ENCODE results near the gene CHRNA4.
A peak's percentile ranks its signal among the peaks of the same experiment; 100 is the strongest.
"Not testable (repeated sequence)": the region's sequence is repeated elsewhere in the genome, so short reads cannot be mapped to it uniquely, and the experiment has no call there.

CHRNA4 gene

DNA sequence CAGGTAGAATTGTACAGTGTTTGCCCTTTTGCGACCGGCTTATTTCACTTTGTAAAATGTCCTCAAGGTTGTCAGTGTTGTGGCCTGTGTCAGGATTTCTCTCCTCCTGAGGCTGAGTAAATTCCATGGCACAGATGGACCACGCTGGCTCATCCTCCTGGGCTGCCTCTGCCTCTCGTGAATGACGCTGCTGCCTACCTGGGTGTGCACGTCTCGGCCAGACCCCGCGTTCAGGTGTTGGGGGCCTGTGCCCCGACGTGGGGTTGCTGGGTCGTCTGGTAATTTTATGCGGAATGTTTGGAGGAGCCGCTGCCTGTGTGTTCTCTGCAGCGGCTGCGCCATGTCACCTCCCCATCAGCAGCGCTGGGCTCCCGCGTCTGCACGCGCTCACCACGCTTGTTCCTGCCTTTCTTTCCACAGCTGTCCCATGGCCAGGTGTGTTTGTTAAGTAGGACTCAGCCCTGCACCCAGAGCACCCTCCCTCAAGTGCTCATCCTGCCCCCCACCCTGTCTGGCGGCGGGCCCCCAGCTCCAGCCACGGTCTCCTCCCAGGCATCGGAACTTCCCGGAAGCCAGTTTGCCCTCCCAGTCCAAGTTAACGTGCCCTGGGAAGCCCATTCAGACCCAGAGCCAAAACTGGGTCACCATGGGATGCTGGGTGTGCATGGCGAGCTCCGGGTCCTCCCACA is 36.1 kb upstream of the CHRNA4 start:
- no peak for DNase-seq

DNA sequence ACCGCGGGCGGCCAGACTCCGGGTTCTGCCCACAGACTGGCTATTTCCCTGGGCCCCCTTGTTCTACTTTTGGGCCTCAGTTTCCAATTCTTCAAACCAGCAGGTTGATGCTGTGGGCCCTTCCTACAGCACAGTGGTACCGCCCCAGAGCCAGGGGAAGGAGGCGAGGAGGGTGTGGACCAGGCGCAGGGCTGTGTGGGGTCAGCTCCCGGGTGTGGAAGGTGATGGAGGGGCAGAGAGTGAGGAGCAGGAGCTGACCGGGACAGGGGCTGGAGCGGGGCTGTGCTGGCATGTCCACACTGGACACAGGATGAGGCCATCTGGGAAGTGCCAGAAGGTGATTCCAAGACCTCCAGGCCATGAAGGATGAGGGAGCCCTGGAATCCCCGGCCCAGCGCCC is 35.2 kb upstream of the CHRNA4 start:
- no peak for DNase-seq

DNA sequence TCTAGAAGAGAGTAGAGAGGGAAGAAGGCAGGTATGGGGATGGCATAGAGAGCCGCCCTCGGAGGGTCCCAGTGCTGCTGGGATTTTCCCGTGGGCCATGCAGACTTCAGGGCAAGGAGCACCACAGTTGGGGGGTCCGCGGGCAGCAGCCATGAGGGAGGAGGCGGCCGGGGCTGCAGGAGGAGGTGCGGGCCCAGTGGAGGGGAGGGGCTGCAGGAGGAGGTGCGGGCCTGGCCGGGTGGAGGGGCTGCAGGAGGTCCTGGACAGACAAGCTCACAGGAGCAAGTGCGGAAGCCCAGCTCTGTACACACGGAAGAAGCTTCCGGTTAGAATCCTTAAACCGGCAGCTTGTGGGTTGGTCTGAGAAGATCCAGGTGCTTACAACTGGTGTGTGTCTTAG is 34.6 kb upstream of the CHRNA4 start:
- no peak for DNase-seq

DNA sequence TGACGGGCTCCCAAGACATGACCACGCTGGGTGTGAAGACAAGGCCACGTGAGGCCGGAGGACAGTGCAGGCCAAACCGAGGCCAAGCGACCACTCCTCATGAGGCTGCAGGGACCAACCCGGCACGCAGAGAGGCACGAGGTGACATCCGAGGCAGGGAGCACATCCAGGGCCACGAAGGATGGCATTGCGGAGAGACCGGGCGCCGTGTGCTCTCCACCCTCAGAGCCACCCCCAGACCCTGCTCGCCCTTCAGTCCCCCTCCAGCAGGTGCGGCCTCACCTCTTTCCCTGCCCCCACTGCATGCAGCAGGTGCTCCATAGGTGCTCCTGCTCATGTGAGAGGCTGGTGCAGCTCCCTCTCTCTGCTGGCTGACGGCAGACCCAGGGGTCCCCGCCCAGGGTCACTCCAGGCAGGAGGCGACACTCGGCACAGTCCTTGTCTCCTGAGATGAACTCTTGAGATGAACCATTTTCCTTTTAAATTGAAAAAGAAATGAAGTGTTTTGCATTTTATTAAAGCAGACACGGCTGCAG is 33.8 kb upstream of the CHRNA4 start:
- DNase-seq = no peak

DNA sequence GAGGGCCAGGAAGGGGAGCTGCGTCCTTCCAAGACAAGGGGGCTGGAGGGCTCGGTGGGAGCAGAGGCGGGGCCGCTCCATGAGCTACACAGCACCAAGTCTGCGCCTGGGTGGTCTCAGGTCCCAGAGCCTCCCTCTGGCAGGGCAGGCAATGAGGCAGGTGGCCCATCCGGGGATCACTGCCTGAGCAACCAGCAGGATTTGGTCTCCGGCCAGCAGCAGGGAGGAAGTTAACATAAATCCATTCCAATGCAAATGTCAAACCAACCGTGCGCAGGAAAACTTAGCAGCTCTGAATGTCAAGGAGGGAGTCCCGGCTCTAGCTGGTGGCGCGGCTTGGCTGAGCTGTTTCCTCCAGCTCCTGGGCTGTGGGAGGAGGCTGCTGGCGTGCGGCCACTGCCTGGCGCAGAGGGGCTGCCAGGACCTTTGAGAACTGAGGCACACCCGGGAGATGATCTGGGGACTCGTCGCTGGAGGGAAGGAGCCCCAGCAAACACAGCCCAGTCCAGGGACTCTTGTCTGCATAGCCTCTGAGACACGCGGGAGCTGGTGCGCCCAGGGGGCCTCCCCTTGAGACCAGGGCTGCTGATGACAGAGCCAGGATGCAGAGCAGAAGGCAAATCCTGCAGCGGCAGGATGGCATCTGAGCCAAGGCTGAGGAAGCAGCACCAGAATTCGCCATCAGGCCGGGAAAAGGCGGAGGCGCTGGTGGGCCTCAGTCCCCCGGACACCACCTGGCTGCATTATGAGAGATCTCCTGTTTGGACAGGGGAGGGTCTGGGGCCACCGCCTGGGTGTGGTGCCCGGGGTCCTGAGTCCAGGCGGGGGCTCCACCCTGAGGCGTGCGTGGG is 33.1 kb upstream of the CHRNA4 start:
- no peak for DNase-seq

DNA sequence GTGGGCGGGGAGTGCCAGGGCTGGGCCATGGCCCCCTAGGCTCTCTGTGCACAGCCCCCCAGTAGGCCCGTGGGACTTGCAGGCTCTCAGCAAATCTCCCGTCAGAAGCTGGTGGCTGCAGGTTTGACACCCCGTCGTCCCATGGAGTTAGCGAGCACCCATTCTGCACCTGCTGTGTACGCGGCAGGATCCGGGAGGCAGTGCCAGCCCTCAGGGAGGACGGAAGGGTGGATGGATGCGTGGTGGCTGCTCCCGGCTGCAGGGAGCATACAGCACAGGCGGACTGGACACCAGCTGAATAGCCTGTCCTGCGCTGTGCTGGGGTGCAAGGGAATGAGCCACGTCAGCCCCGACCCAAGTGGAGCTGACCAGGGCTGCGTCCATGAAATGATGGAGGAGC is 32.4 kb upstream of the CHRNA4 start:
- no peak for DNase-seq

DNA sequence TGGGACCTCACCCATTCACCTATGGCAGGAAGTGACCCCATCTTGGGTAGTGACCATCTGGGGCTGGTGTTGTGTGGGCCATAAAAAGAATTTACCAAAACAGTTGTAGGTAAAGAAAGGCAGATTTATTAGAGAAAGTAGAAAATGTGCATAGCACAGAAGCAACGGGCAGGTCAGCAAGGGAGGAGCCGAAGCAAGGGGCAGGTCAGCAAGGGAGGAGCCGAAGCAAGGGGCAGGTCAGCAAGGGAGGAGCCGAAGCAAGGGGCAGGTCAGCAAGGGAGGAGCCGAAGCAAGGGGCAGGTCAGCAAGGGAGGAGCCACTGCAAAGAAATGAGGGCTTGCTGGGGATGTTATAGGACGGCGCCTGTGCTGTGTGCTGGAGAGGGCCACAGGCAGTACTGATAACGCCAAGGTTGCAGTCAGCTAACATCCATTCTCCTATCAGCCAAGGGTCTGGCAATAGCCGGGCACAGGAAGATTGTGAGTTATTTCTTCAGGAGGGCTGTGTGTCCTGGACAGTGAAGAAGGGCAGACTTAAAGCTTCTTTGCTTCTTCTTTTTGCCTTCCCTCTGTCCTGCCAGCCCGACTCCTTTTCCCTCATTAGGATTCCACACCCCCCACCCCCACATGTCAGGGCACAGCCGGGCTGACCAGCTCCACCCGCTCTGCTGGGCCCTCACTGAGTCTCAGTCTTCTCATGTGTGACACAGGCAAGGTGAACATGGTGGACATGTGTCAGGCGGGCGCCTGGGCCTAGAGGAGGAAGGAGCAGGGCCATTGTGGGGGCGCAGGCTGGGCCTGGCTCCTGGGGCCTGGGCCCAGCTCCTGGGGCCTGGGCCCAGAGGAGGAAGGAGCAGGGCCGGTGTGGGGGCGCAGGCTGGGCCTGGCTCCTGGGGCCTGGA is 31.6 kb upstream of the CHRNA4 start:
- DNase-seq = no peak

DNA sequence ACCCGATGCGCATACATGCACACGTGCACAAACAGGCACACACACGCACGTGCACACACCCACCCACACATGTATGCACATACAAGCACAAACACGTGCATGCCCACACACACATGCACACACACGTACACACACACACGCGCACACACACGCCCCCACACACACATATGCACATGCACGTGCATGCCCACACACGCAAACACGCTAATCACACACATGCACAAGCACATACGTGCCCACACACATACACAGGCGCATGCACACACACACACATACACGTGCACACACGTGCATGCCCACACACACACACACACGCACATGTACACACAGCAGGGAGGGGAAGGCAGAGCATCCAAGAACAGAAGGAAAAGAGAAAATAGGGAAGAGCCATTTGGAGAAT is 26.8 kb upstream of the CHRNA4 start:
- DNase-seq = no peak

DNA sequence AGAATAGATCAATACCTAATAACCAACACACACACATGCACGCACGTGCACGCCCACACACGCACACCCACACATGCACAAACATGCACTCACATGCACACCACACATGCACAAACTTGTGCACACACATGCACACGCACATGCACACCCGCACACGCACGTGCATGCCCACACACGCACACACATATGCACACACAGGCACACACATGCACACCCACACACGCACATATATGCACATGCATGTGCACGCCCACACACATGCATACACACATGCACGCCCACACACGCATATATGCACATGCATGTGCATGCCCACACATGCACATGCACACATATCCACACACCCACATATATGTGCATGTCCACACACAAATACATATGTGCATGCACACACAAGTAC is 26.2 kb upstream of the CHRNA4 start:
- no peak for DNase-seq

DNA sequence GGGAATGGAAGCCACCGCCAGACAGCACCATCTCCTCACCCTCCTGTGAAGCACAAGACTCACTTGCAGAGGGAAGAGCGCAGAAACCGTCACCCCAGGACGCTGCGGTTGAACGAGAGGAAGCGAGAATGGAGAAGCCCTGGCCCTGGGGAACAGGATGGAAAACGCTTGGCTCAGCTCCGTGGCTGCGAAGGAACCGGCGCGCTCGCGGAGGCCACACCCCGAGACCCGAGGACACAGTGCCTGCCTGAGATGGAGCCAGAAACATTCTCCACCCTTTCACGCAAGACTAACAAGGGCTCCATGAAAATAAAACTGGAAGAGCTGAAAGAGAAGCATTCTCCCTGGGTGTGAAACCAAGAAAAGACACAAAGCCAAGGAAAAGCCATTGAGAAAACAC is 25.3 kb upstream of the CHRNA4 start:
- DNase-seq = no peak

DNA sequence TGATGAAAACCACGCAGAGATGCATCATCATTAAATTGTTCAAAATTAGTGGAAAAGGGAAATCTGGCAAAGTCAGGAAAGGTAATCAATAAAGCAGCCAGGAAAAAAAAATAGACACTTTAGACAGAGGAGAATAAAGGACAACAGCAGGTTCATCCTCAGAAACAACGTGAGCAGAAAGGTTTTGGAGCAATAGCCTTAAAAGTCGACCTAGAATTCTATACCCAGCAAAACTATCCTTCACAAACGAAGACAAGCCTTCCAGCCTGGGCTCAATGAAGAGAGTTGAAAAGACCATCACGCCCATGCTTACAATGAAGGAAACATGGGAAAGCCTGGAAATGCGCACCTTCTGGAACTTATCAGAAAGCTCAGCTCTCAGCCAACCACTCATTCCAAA is 24.7 kb upstream of the CHRNA4 start:
- DNase-seq = no peak

DNA sequence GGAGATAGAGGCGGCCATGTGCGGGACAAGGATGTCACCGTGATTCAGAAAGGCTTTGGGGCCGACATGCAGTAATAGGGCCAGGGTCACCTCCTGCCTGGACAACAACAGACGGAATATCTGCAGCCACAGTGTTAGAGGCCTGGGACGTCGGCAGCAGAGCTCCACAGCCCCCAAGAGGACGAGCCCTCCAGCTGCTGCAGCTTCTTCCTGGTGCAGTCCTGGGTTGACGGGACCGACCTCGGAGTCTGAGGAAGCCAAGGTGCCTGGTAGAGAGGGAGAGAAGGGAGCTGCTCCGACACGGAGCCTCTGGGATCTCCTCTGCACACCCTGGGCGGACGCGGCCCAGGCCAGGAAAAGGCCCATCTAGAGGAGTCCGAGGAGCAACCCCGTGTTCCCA is 23.2 kb upstream of the CHRNA4 start:
- no peak for DNase-seq

DNA sequence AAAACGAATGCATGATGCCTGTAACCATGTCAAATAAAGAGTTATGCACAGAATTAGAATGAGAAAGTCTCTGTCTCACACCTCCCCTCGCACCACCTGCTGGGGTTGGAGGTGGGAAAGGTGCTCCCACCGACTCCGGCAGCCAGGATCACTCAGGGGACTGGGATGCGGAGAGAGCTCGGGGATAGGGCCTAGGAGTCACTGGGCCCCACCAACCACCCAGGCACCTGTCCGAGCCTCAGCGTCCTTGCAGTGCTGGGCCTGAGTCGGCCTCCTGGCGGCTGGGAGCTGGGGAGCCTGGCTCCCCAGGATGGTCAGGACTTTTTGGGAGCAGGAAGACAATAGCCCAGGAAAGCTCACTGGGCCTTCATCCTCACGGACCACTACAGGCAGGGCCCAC is 22.4 kb upstream of the CHRNA4 start:
- no peak for DNase-seq

DNA sequence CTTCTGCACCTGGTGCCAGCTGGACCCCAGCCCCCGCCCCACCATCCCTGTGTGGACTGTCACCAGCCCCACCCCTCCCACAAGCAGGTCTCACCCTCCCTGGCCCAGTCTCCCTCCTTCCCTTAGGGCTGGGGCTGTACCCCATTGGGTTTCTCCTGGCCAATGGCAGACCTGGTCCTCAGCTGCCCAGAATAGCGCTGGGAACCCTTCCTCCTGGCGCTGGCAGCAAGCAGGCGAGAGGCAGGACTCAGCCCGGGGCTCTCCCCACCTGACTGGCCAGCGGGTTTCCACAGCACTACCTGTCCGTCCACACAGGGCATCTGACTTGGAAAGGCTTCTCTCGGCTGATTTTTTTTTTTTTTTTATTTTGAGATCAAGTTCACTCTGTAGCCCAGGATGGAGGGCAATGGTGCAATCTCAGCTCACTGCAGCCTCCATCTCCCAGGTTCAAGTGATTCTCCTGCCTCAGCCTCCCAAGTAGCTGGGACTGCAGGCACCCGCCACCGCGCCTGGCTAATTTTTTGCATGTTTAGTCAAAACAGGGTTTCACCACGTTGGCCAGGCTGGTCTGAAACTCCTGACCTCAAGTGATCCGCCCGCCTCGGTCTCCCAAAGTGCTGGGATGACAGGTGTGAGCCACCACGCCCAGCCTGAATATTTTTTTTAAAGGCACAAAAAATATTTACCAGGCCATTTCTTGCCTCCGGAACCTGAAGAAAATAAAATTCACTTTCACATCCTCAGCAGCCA is 21.6 kb upstream of the CHRNA4 start:
- DNase-seq = no peak

DNA sequence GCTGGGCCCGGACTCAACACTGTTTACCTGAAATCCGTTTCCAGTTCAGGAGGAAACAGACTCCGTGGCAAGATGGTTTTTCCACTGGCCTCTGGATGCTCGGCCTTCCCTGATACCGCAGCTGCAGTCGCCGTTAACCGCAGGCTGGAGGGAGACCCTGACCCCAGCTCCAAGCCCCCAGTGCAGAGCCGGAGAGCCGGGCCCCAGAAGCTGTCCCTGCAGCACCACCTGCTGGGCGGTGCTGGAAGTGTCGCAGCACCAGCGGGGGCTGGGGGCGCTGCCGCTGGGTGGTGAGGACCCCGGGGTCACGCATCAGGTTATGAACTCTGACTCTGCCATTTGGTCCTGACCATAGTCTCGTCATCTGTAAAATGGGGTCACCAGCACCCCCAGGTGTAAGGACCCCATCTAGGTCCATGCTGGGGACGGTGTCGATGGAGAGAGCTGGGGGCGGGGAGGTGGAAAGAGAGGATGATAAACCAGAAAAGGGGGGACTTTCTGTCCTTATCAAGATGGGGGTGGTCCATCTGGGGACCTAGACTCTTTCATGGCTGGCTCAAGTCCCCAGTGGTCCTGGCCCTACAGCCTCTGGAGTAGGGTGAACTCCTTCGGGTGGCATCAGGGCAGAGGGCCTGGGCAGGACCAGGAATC is 20.8 kb upstream of the CHRNA4 start:
- DNase-seq = peak in 1 of 2 donors; percentile 21

DNA sequence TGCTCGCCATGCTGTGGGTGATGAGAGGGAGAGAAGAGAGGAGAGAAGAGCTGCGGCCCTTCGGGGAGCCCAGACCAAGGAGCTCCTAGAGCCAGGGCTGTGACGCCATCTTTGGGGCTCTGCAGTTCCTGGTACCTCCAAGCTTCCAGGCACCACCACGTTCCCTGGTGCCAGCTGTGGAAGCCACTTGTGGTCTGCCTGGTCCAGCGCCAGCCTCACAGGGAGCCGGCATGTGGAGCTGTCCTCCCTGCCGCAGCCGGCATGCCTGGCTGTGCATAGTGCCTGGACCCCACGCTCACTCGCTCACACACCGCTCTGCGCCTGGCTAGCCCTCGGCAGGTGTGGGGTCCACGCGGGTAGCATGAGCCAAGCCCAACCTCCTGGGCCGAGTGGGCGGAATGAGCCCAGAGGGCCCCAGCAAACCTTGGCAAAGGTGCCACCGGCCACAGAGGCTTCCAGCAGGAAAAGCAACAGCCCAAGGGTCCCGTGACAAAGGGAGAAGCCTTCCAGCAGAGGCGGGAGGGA is 19.3 kb upstream of the CHRNA4 start:
- DNase-seq = no peak

DNA sequence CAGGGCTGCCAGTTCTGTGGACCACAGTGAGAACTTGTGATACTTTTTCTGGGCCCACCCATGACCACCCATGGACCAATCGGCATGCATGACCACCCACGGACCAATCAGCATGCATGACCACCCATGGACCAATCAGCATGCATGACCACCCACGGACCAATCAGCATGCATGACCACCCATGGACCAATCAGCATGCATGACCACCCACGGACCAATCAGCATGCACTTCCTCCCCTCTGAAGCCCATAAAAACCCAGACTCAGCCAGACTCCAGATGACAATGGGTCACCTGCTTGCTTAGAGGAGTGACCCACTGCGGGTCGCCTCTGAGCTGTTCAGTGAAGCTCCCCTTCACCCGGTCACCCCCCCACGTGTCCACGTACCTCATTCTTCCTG is 18.7 kb upstream of the CHRNA4 start:
- DNase-seq = not testable (repeated sequence)

DNA sequence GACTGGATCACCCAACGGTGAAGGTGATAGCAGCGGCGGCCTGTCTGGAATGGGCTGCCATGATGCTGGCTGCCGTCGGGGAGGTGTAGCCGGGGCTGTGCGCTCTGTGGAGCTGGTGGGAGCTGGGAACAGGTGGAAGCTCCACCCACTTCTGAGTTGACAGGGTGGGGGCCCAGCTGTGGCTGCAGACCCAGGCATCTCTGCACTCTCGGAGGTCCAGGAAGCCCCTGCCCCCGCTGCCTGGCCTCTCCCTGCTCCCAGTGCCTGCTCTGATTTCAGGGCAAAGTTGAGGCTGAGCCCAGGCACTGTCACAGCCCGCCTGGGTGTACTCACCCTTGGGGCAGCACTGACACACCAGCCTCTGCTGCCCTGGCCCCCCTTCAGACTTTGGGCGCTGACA is 18.1 kb upstream of the CHRNA4 start:
- DNase-seq = no peak

DNA sequence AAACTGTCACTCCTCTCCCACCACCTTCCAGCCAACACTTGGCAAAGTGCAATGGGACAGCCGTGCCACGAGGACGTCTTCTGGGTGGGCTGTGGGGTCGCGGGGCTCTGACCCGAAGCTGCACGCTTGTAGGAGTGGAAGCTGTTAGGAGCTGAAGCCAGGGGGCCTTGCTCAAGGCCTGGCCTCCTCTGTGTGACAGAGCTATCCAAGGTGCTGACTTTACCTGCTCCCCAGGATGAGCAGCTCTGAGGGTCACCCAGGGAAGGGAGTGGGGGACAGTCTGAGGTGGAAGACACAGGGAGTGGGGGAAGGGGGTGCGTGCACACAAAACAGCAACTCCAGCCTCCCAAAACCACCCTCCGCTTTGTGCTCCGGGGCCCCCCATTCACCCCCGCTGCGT is 17.5 kb upstream of the CHRNA4 start:
- DNase-seq = no peak

DNA sequence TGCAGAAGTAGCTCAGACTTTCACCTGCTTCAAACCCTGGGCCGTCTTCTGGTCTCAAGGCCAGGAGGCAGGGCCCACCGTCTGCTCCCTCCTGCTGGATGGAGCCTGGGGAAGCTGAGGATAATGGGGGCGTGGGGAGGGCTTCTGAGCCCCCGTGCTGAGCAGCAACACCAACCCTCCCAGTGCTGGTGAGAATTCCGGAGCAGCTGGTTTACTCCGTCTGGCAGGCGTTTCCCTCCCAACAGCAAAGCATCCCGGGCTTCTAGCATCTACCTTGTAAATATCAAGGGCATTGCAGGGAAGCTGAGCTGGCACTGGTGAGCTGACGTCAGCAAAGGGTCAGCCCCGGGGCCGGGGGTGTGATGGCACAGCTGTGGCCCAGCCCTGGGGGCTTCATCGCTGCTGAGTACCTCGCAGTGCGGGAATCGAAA is 16.8 kb upstream of the CHRNA4 start:
- no peak for DNase-seq

DNA sequence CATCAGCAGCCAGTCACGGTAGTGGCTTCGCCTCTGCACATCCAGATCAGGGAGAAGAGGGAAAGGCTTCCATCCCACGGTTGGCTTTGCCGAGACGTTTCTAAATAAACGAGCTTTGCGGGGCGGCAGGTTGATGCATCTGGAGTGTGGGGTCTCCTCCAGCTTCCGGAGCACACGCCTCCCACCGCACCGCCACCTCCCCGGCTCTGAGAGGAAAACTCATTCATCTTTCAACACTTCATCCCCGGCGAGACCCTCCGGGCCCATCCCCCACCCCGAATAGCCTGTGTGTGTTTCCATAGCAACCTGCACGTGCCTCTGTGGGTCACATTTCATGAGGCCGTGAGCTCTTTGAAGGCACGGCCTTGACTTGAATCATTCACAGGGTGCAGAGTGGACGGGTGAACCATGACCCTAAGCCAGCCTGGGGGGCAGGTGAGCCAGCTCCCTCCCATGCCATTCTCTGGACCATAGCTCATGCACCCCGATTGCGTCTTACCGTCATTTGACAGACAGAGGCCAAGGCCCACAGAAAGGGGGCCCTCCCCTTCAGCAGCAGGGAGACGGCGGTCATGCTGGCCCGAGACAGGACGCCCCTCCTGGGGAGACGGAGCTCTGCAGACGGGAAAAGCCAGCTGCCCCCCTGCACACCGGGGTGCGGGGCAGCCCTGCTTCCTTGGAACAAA is 16.2 kb upstream of the CHRNA4 start:
- no peak for DNase-seq
